Caco-2 (cell line): ENCODE data around the gene ZNF407. TPM values are rescaled to one million over a fixed set of nuclear protein-coding genes. Genes with fewer than 3 reads are reported as not detected.

Experiments
- BruUV-seq: library from RNA; stranded (reverse); fragments of 400-500 nt; replicated peaks from 2 replicates; lab custom pipeline; 2021; lab: Mats Ljungman, UMichigan
- CTCF ChIA-PET: fragments of 300-600 bp; sonication (Branson Sonifier 250); formaldehyde crosslinking; loops from one replicate; lab custom pipeline; 2022; ENCODE audit warnings: antibody characterized with exemption; lab: Charles Lee
- POLR2A ChIA-PET: fragments of 300-600 bp; sonication (Branson Sonifier 250); formaldehyde crosslinking; loops from one replicate; lab custom pipeline; 2022; ENCODE audit warnings: antibody characterized with exemption; lab: Charles Lee
- DNase-seq, 2 experiments: peaks; one replicate each; pipeline versions ENCODE4 v3.0.0 to v3.0.0-alpha.2; 2020 to 2022
- H3K27me3 ChIP-seq: replicated peaks from 2 replicates; pipeline ENCODE4 v1.6.0; 2011; ENCODE audit warnings: low read length; ENCODE audit not compliant: control insufficient read depth, insufficient read depth
- H3K36me3 ChIP-seq: 2 replicates; pipeline ENCODE4 v1.5.1; 2011; ENCODE audit warnings: low read length; ENCODE audit not compliant: control insufficient read depth, insufficient read depth
- H3K4me1 ChIP-seq: fragments of 250-450 bp; sonication (Bioruptor Pico); 2 replicates; pipeline ENCODE4 v1.5.1; 2020; ENCODE audit warnings: mild to moderate bottlenecking
- H3K4me3 ChIP-seq: 2 replicates; pipeline ENCODE4 v1.5.1; 2011; ENCODE audit warnings: low read depth, mild to moderate bottlenecking, control low read depth, low read length
- H3K9me3 ChIP-seq: fragments of 250-450 bp; sonication (Bioruptor Pico); 2 replicates; pipeline ENCODE4 v1.5.1; 2020; ENCODE audit warnings: mild to moderate bottlenecking, moderate library complexity
- H3K27ac Mint-ChIP-seq: one replicate; pipeline ENCODE4 v1.8.0; 2022; ENCODE audit warnings: mixed read lengths; ENCODE audit not compliant: unreplicated experiment
- H3K27me3 Mint-ChIP-seq: one replicate; pipeline ENCODE4 v1.8.0; 2022; ENCODE audit warnings: mixed read lengths; ENCODE audit not compliant: insufficient read depth, unreplicated experiment
- H3K36me3 Mint-ChIP-seq: one replicate; pipeline ENCODE4 v1.8.0; 2022; ENCODE audit warnings: mild to moderate bottlenecking, mixed read lengths; ENCODE audit not compliant: insufficient read depth, unreplicated experiment
- H3K4me1 Mint-ChIP-seq: one replicate; pipeline ENCODE4 v1.8.0; 2022; ENCODE audit warnings: low read depth, mixed read lengths; ENCODE audit not compliant: unreplicated experiment
- H3K4me3 Mint-ChIP-seq: one replicate; pipeline ENCODE4 v1.8.0; 2022; ENCODE audit warnings: mild to moderate bottlenecking, moderate library complexity, mixed read lengths; ENCODE audit not compliant: unreplicated experiment
- H3K9me3 Mint-ChIP-seq: one replicate; pipeline ENCODE4 v1.8.0; 2022; ENCODE audit warnings: mixed read lengths; ENCODE audit not compliant: unreplicated experiment
- intact Hi-C: fragments of 100-400 bp; cut with micrococcal nuclease; formaldehyde crosslinking; loops from one replicate; pipeline ENCODE4 v1.10.0; 2022; ENCODE audit not compliant: unreplicated experiment
- total RNA-seq: library from RNA; stranded (reverse); gene quantifications from 2 replicates; pipeline ENCODE4 v1.2.3, GENCODE V29; 2022
- TF ChIP-seq, protein P1 (sequence below), 2 experiments: fragments of 200-600 bp in 1 of 2; IDR thresholded peaks; 1 replicate in 1 of 2; 2 replicates in 1 of 2; pipeline versions ENCODE4 v1.5.1 to v1.8.0; 2011 to 2022; ENCODE audit warnings: antibody characterized with exemption in 1 of 2, control low read depth in 1 of 2, inconsistent platforms in 1 of 2, low read depth in 1 of 2, low read length in 1 of 2, mild to moderate bottlenecking in 1 of 2, moderate library complexity in 1 of 2; ENCODE audit not compliant: insufficient read depth in 1 of 2, severe bottlenecking in 1 of 2, unreplicated experiment in 1 of 2

ZNF407 gene
- total RNA-seq, 1 experiment from 2014 or later: 4.7 TPM

GRCh38 chr18:75071866-75072671, 474.4 kb downstream of the ZNF407 start:
- DNase-seq: no peak
- peaks cover 4% of the 10 kb centered on the region for H3K4me1 Mint-ChIP-seq
- POLR2A ChIA-PET: no interaction called here
- Histone ChIP-seq H3K4me3 (no peak overlapping the region), H3K4me1 (no peaks in the 10 kb centered on the region), H3K36me3 (no peaks in the 10 kb centered on the region), H3K9me3 (no peaks in the 10 kb centered on the region), H3K27me3 (no peaks in the 10 kb centered on the region)
- H3K36me3 Mint-ChIP-seq: no peaks in the 10 kb centered on the region
- TF ChIP-seq, protein P1, sequence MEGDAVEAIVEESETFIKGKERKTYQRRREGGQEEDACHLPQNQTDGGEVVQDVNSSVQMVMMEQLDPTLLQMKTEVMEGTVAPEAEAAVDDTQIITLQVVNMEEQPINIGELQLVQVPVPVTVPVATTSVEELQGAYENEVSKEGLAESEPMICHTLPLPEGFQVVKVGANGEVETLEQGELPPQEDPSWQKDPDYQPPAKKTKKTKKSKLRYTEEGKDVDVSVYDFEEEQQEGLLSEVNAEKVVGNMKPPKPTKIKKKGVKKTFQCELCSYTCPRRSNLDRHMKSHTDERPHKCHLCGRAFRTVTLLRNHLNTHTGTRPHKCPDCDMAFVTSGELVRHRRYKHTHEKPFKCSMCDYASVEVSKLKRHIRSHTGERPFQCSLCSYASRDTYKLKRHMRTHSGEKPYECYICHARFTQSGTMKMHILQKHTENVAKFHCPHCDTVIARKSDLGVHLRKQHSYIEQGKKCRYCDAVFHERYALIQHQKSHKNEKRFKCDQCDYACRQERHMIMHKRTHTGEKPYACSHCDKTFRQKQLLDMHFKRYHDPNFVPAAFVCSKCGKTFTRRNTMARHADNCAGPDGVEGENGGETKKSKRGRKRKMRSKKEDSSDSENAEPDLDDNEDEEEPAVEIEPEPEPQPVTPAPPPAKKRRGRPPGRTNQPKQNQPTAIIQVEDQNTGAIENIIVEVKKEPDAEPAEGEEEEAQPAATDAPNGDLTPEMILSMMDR (IDR thresholded peaks at IDR 0.05; ENCODE audit: insufficient read depth in 1 of 2, low read depth in 1 of 2, low read length in 1 of 2, severe bottlenecking in 1 of 2, unreplicated experiment in 1 of 2): no peak
- intact Hi-C loops: no loop called here
- CTCF ChIA-PET: no interaction called here
- H3K9me3 Mint-ChIP-seq: peaks cover 3% of the 10 kb centered on the region
- no peak overlapping the region for H3K4me3 Mint-ChIP-seq
- no TSS peak for BruUV-seq
- no peak overlapping the region for H3K27ac Mint-ChIP-seq
- H3K27me3 Mint-ChIP-seq: no peaks in the 10 kb centered on the region

GRCh38 chr18:75072672-75073371, 475.2 kb downstream of the ZNF407 start:
- Mint-ChIP-seq H3K4me3 (no peak overlapping the region), H3K9me3 (peaks cover 10% of the 10 kb centered on the region), H3K4me1 (peaks cover 4% of the 10 kb centered on the region), H3K27ac (no peak overlapping the region), H3K36me3 (no peaks in the 10 kb centered on the region), H3K27me3 (no peaks in the 10 kb centered on the region)
- Histone ChIP-seq H3K4me3 (no peak overlapping the region), H3K9me3 (no peaks in the 10 kb centered on the region), H3K4me1 (no peaks in the 10 kb centered on the region), H3K27me3 (no peaks in the 10 kb centered on the region), H3K36me3 (no peaks in the 10 kb centered on the region)
- TF ChIP-seq, protein P1 (IDR thresholded peaks at IDR 0.05; ENCODE audit: insufficient read depth in 1 of 2, low read depth in 1 of 2, low read length in 1 of 2, severe bottlenecking in 1 of 2, unreplicated experiment in 1 of 2): no peak
- no peak for DNase-seq
- intact Hi-C loops: no loop called here
- BruUV-seq: no TSS peak
- ChIA-PET POLR2A (no interaction called here), CTCF (no interaction called here)

DNA sequence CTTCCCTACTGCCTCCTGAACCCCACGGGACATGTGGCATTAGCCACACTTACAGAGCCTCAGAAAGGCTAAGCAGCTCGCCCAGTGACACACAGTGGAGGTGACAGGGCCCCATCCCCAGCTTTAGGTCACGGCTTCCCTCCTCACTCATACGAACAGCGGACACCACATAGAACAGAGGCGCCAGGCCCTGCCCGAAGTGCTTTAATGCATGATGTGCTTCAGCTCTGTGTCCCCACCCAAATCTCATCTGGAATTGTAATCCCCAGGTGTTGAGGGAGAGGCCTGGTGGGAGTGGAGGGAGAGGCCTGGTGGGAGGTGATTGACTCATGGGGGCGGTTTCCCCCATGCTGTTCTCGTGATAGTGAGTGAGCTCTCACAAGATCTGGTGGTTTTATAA, 476.0 kb downstream of the ZNF407 start:
- Mint-ChIP-seq H3K27ac (no peak overlapping the region), H3K36me3 (no peaks in the 10 kb centered on the region), H3K9me3 (peaks cover 10% of the 10 kb centered on the region), H3K4me3 (no peak overlapping the region), H3K27me3 (no peaks in the 10 kb centered on the region), H3K4me1 (peaks cover 4% of the 10 kb centered on the region)
- BruUV-seq: no TSS peak
- POLR2A ChIA-PET: no interaction called here
- TF ChIP-seq, protein P1 (IDR thresholded peaks at IDR 0.05; ENCODE audit: insufficient read depth in 1 of 2, low read depth in 1 of 2, low read length in 1 of 2, severe bottlenecking in 1 of 2, unreplicated experiment in 1 of 2): no peak
- intact Hi-C loops: no loop called here
- H3K27me3 ChIP-seq: no peaks in the 10 kb centered on the region
- CTCF ChIA-PET: no interaction called here
- no peak for DNase-seq
- H3K36me3 ChIP-seq: no peaks in the 10 kb centered on the region
- no peak overlapping the region for H3K4me3 ChIP-seq
- no peaks in the 10 kb centered on the region for H3K4me1 ChIP-seq
- H3K9me3 ChIP-seq: no peaks in the 10 kb centered on the region
